ENCODE data around the gene RAI14.

Gene RAI14

DNA sequence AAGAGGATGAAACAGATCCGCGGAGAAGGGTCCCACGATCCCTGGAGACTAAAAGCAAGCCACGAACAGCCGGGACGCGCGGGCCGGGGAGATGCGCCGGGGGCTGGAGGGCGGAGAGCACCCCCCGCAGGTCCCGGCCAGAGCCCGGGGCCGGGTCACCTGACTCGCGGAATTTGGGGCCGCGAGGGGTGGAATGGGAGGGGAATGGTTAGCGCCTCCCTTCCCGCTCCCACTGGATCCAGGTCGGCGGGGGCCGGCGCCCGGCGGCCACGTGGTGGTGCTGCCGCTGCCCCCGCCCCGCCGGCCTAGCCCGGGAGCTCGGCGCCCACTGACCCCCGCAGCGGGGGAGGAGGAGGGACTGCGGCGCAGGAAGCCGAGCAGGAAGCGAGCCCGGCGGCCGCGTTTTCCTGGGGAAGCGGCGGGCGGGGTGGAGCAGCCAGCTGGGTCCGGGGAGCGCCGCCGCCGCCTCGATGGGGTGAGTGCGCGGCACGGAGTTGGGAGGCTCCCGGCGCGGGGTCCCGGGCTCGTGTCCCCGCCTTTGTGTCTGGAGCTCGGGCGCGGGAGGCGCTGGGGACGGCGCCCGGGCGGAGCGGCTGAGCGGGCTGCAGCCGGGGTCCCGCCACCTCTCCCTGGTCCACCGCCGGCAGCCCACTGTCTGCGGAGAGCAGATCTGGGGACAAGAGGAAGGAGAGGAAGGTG lies at the start of gene RAI14:
RAI14 (plus strand) TSS at position 328 of the 699 bp plus-strand sequence. CDS start 30,592 bp downstream, outside the sequence.
- peak; percentile 92 for DNase-seq

DNA sequence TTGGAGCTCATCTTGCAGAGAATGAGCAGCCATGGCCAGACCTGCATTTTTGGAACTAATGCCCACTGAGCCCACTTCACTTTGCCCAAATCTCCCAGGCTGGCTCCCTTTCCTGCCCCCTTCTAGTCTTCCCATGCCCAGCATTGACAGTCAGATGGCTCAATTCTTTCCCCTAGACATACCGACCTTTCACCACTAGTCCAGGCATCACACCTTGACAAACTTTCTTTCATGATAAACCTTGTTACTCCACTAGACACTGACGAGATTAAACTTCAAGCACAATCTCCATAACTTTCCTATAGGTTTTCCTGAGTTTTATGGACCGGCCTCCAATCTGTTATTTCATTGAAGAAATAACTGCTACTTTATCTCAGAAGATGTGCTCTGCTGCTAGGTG lies 47.8 kb upstream of the RAI14 start:
- DNase-seq: no peak

DNA sequence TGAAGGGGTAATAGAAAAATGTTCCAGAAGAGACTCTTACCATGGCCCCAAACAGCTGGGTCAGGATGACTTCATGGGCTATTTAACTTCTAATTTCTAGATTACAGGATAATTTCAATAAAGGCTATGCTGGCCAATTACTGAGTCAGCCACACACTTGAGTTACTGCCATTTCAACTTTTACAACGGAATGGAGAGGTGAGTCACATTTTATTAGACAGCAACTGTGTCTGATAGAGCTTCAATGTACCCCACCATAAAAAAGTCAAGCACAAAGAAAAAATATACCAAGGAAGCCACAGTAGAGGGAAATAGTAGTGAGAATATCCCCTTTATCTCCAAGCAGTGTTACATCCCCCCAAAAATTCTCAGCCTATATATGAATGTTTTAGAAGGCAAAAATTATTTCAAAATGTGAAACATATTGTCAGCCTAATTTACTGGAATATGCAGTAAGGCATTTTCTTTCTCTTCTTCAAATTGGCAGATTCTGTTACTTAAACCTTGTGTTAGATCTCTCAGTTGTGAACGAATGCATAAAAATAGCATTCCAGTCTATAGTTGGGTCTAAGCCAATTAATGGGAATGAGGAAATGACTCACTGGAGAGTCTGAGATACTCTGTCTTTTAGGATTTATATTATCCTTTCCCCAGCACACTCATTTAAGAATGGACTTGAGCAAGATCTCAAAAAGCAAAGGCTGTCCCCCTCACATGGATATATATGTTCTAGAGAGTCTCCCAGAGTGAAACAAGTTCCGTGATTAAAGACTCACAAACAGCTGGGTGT lies 47.1 kb upstream of the RAI14 start:
- DNase-seq: no peak

DNA sequence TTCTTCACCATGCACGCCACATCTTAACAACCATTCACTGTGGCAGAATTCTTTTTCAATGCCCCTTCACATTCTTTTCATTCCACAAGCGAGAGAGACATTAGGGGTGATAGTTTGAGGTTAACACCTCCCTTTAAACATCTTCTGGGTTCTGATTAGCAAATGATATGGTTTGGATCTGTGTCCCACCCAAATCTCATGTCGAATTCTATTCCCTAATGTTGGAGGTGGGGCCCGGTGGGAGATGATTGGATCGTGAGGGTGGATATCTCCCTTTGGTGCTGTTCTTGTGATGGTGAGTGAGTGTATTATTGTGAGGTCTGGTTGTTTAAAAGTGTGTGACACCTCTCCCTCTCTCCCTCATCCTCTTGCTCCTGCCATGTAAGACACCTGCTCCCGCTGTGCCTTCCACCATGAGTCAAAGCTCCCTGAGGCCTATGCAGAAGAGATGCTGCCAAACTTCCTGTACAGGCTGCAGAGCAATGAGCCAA lies 46.1 kb upstream of the RAI14 start:
- no peak for DNase-seq

DNA sequence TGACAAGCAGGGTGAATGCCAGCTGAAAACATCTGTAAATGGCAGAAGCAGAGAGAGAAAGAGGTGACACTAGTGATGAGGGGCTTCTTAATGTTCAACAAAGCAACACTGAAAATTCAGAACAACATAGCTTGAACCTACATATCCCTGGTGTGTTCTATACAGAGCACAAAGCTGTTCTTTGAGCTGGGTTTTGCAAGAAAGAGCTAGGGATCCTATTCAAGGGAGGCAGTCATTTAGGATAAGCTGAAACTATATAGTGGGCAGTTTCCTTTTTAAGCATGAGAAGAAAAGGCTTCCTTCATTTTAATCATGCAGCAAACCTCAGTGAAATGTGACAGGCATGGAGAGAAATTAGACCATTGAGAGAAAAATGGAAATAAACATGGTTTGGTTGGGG lies 45.6 kb upstream of the RAI14 start:
- no peak for DNase-seq

DNA sequence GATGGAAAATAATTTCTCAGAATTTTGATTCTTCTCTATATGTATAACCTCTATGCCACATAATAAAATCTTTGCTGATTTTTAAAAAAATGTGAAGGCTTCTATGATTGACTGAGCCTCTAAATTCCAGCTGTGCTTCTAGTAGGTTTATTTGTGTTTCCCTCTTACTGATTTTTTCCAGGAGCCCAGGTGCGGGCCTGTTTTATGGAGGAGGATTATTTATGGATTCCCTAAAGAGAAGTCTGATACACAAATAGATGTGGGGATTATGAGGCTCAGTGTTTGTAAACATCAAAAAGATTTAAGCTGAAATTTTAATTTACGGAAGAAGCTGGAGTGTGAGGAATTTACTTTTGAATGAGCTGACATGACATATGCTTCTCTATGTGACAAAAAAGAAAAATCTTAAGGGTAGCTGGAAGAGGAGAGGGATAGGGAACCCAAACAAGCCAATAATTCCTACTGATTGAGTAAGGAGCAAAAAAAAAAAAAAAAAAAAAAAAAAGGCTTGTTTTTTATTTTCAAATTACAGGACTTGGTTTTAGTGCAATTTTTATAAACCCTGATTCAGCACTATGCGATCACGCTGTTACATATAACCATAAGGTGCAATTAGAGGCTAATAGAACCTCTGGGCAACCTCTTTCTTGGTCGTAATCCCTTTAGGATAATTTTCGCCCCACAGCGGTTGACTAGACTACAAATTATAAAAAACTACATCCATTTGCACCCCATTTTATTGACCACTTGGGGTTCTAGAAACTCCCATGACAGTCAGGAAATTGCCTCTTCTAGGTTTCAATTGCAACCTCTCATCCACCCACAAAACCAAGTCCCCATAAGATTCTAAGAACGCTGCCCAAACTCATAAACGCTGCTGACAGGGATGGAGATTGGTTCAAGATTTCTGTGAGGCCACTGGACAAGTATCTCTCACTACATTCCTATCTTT lies 44.4 kb upstream of the RAI14 start:
- DNase-seq: no peak

DNA sequence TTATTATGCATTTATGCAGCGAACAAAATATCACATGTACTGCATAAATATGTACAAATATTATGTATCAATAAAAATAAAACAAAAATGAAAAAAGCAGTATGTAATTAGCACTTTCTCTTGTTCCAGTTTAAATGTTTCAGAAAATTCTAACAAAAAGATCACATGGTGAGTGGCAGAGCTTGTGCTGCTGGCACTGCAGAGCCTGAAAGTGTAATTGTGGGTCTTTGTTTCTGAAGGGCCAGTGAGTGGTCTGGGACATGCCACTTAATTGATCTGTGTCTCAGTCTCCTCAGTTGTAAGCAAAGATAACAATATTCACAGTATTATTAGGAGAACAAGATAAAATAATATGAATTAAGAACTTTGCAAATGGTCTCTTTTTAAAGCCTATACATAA lies 39.5 kb upstream of the RAI14 start:
- DNase-seq: no peak

DNA sequence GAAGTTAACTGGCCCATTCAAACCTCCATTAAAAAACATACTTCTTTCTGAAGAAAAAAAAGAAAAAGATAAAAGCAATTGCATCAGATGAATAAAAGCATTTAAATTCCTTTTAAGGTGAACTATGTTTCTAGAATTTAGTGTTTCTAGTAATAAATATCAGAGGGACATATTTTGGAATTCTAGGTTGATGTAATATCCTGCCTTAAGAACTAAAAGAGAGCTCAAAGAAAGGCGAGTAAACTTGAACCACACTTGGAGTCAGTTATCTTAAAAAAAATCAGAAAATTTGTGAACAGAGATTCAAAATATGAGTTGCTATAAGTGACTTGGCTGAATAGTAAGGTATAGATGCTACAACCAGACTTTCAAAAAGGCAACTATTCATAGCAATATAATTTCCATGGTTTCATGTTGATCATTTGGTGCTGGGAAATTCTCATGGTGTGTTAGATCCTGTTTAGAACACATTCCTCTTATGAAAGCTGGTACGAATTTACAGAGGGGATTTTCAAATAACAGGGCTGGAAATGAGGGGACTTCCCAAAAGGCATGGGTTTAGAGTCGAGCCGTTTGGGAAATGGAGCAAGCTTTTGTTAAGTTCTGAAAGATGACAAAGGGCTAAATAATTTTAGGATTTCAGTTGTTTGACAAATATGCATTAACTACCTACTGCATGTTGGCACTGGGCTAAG lies 37.6 kb upstream of the RAI14 start:
- DNase-seq: no peak

DNA sequence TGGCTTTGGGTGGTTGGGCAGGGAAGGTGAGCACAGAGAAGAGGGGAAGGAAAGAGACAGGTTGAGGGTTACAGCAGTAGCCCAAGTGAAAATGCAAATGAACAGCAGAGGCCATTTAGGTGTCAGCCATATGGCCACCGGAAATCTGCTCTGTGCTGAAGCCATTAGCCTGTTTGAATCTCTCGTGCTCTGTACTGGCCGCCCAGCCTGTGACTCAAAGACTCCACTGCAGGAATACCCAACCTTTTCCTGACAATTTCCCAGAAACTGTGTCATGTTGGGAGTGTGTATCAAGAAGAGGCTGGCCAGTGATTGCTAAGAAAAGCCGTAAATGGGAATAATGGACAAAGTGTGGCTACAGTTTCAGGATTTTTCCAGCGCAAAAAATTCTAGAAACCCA lies 35.9 kb upstream of the RAI14 start:
- DNase-seq: no peak

DNA sequence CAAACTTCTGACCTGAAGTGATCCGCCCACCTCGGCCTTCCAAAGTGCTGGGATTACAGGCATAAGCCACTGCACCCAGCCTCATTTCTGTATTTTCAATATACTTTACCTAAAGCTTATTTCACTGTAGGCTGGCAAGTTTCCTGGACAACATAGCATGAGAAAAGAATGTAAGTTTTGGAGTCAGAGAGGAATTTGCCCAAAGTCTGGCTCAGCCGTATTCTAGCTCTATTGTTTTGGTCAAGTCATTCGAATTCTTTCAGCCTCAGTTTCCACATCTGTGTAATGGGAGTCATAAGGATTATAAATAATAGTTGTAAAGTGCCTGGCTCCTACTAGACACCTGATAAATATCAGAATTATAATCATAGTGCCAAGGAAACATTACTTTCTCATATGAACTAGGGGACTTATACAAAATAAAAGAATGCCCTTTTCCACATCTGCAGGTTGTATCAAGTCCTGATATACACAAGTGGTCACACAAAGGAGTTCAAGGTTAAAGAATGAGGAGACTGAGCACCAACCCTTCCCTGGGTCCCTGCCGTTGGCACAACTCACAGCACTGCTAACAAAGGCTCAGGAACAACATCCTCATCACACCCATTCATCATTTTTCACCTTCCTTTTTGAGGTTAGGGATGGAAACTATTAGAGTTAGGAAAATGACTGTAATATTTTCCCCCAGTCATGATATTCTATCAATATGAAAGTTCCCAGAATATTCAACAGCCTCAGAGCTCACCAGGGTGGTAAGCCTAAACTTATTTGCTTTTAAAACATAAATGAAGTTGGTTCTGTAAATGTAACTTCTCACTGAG lies 34.6 kb upstream of the RAI14 start:
- no peak for DNase-seq

DNA sequence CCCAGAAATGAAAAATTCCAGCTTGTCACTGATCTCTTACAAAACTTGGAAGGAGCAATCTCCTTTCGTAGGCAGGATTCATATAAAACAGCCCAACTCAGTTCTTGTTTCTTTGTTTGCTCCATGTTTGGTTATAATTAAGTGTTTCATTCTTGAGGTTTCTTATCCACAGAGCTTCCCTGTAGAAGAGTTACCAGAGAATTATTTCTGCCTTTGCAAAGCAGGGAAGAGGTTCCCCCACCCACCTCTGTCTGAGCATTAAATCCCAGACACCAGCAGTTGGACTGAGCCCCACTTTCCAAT lies 34.1 kb upstream of the RAI14 start:
- no peak for DNase-seq

DNA sequence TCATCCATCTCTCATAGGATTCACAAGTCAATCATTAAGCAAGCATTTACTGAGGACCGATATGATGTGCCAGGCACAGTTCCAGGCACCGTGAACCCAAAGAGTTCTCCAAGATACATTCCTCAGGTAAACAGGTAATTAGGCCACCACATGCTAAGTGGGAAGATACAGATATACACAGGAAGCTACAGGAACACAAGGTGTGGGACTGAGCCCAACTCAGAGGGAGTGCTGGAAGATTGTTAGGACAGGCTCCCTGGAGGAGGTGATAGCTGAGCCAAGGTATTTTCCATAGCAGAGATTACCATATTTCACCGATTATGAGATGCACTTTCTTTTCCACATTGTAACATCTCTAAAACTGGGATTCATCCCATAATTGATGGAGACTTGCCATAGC lies 31.4 kb upstream of the RAI14 start:
- DNase-seq: no peak

DNA sequence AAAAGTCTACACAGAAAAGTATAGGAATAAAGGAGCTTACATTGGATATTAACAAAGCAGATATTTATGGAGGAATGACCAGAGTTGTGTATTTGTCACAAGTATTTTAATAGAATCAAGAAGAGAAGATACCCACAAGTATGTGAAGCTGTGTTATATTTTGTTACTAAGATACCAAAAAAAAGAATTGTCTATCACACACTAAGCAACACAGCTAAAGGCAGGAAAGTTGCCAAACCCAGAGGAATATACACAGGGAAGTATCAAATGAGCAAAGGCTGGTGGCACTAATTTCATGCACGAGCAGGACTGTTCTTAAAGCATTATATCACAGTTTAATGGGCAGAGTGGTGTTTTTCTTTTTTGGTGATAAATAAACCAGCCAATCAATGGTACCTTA lies 30.9 kb upstream of the RAI14 start:
- DNase-seq: no peak

DNA sequence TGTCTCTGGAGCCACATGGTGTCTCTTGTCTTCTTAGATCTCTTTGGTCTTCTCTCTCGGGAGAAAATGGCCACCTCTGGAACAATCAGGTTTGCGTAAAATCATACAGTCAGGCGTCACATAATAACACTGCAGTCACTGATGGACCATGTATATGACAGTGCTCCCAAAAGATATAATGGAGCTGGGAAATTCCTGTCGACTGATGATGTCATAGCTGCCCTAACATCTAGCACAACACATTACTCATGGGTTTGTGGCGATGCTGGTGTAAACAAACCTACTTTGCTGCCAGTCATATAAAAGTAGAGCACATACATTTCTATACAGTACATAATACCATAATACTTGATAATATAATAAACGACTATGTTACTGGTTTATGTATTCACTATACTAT lies 30.1 kb upstream of the RAI14 start:
- DNase-seq: no peak

DNA sequence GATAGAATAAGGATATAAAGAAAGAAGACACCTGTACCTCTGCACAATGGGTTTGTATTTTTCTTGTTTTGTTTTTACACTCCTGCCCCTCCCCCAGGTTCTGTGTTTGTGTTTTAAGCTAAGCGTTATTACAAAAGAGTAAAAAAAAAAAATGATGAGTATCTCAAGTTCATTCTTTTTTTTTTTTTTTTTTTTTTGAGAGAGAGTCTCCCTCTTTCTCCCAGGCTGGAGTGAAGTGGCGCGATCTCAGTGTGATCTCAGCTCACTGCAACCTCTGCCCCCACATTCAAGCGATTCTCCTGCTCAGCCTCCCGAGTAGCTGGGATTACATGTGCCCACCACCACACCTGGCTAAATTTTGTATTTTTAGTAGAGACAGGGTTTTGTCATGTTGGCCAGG lies 29.4 kb upstream of the RAI14 start:
- DNase-seq: no peak

DNA sequence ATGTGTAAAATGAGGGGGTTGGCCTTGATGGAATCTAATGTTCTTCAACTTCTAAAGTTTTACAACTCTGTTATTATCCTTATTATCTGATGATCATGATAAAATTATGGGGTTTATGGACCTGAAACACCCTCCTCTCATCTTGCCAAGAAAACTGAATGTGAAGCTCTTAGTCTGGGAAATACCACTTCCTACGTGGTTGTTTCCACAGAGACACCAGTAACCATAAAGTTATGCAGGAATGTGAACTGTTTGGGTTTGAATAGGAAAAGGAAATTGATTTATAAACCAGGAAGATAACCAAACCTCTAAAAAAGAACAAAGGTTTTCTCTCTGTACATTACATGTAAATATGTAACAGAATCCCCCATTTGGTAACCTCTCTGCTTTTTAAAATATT lies 28.3 kb upstream of the RAI14 start:
- no peak for DNase-seq

DNA sequence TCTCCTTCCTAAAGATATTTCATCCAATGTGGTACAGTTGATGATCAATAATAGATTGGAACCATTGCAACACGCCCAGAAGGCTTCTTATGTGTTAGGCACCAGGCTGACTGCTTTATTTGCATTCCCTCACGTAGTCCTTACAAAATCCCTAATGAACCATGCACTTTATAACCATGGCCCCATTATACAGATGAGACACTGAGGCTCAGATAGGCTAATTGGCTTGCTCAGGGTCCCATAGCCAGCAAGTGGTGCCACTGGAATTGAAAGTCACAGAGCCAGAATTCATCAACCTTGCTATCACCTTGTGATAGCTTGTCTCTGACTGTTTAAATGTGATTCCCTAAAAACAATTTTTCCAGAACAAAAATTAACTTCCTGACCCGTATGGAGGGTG lies 27.8 kb upstream of the RAI14 start:
- no peak for DNase-seq

DNA sequence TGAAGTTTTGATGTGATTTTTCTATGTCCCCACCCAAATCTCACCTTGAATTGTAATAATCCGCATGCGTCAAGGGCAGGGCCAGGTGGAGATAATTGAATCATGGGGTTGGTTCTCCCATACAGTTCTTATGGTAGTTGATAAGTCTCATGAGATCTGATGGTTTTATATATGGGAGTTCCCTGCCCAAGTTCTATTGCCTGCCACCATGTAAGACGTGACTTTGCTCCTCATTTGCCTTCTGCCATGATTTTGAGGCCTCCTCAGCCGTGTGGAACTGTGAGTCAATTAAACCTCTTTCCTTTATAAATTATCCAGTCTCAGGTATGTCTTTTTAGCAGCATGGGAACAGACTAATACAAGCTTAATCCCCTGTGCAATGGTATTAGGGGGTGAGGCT lies 25.5 kb upstream of the RAI14 start:
- DNase-seq: no peak

DNA sequence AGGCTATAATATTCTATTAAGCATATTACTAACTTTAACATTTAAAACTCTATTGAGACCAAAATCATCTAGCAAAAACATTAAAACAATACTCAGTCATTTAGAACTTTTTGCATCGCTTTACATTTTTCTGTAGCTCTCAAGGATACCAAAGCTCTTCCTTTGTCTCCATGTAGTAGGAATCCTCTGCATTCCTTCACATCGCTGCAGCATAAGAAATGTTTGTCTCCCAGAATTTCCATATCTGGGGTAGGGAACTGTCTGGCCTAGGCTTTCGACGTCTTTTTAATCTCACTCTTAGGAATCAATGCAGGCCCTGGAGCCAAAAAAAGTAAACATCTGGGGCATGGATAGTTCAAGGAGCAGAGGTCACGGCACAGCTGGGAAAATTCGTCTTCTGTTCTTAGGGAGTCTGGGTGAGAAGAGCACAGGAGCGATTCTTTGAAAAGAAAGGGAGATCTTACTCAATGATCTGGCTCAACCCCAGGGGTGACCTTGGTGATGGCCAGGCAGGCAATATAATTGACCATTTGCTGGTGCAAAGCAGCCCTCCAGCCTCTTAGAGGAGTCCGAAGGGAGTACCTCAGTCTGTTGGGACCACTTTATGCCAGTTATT lies 23.2 kb upstream of the RAI14 start:
- DNase-seq: no peak

DNA sequence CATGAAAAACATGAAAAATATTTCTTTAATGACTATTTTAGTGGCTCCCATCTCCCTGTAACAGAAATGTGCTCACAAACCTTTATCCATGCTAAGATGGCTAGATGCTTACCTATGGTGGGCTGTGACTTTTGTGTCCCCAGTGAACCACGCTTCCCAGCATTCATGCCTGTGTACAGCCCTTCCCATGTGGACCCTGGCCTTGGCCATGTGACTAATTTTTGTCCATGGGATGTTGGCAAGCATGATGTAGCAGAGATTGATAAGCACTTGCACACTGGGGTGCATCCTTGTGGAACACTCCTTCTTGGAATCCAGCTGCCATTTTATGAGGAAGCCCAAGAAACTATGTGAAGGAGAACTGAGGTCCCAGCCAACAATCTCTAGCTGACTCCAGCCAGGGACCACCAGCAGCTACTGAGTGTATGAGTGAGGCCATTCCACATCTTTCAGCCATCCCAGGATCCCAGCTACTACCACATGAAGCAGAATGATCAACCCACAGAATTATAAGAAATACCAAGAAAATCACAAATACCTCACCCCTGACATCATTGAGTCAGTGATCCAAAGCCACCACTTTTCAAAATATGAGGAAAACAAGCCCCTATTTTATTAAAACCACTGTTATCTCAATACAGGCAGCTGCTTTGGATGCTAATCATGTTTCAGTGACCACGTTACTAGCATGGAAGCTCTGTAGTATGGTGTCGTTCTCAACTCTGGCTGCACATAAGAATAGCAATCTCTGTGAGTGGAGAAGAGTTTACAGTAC lies 16.1 kb upstream of the RAI14 start:
- DNase-seq: no peak
